OCI-LY3 (cell line): ENCODE results near the gene MACROD2.

ENCODE experiments used
- H2AFZ ChIP-seq: fragments of 200-600, 300-600 bp; shearing (Covaris generic); 2 replicates; pipeline ENCODE4 v1.6.0; 2014; ENCODE audit warnings: antibody characterized with exemption, low read depth, low read length
- H3K27ac ChIP-seq: fragments of 200-600, 300-600 bp; sonication (generic); 2 replicates; pipeline ENCODE4 v1.5.1; 2014; ENCODE audit warnings: mild to moderate bottlenecking, low read length, moderate library complexity, mixed read lengths
- H3K27me3 ChIP-seq: fragments of 200-600, 300-600 bp; sonication (generic); 2 replicates; pipeline ENCODE4 v1.6.1; 2014; ENCODE audit warnings: low read depth, low read length, mixed read lengths
- H3K36me3 ChIP-seq: fragments of 200-600, 300-600 bp; sonication (generic); replicated peaks from 2 replicates; pipeline ENCODE3; 2014; ENCODE audit warnings: low read depth, low read length, mixed read lengths
- H3K4me1 ChIP-seq: fragments of 300-600, 200-600 bp; sonication (generic); 2 replicates; pipeline ENCODE4 v1.6.1; 2014; ENCODE audit warnings: low read length, mixed read lengths
- H3K4me2 ChIP-seq: fragments of 200-600, 300-600 bp; sonication (generic); 2 replicates; pipeline ENCODE4 v1.6.1; 2014; ENCODE audit warnings: low read length, mixed read lengths
- H3K4me3 ChIP-seq: fragments of 300-600, 200-600 bp; sonication (generic); 2 replicates; pipeline ENCODE4 v1.5.1; 2014; ENCODE audit warnings: antibody characterized with exemption, mild to moderate bottlenecking, low read length, moderate library complexity
- H3K79me2 ChIP-seq: fragments of 300-600, 200-600 bp; shearing (Covaris generic); 2 replicates; pipeline ENCODE4 v1.6.1; 2014; ENCODE audit warnings: mild to moderate bottlenecking, low read length, mixed read lengths
- H3K9ac ChIP-seq: fragments of 300-600, 200-600 bp; shearing (Covaris generic); 2 replicates; pipeline ENCODE4 v1.6.0; 2014; ENCODE audit warnings: mild to moderate bottlenecking, low read length, moderate library complexity
- H3K9me3 ChIP-seq: fragments of 200-600, 300-600 bp; shearing (Covaris generic); 2 replicates; pipeline ENCODE4 v1.6.1; 2014; ENCODE audit warnings: low read length, mixed read lengths; ENCODE audit not compliant: insufficient read depth
- H4K20me1 ChIP-seq: fragments of 200-600, 300-600 bp; sonication (generic); 2 replicates; pipeline ENCODE4 v1.6.1; 2016; ENCODE audit warnings: low read length, mixed read lengths; ENCODE audit not compliant: insufficient read depth
- EZH2phosphoT487 ChIP-seq: fragments of 200-600 bp; shearing (Covaris generic); IDR thresholded peaks from 2 replicates; pipeline ENCODE4 v1.6.1; 2018; ENCODE audit warnings: antibody characterized with exemption, mixed run types, low read depth
- TF ChIP-seq, protein P1 (sequence below): fragments of 200-600, 300-600 bp; sonication (generic); IDR thresholded peaks from 2 replicates; pipeline ENCODE4 v1.5.1; 2014; ENCODE audit warnings: antibody characterized with exemption, low read length, low read depth

Gene MACROD2

DNA sequence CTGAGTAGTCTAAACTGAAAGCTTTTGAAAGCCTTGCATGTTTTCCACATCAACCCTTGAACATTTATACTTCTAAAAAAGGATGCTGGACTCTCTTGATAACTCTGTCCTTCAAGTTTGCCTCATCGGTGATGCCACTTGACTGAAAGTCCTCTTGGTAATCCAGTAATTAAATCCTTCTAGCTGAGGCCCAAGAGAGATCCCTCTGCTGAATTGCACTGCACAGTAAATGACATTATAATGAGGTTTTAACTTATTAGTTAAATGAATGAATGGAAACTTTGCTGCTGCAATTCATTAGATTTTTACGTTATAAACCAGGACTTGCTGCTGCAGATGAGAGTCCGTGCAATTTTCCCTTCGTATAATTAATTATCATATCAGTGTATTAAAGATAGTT is 706.0 kb downstream of the MACROD2 start:
- no peak overlapping the region for H3K4me3 ChIP-seq
- H4K20me1 ChIP-seq: no peaks in the 10 kb centered on the region
- H3K27me3 ChIP-seq: no peaks in the 10 kb centered on the region
- peak overlapping the region; percentile 90 for H3K4me2 ChIP-seq
- H3K36me3 ChIP-seq: no peaks in the 10 kb centered on the region
- no peaks in the 10 kb centered on the region for H3K79me2 ChIP-seq
- H3K9ac ChIP-seq: no peak overlapping the region
- H2AFZ ChIP-seq: no peak overlapping the region
- no peaks in the 10 kb centered on the region for H3K9me3 ChIP-seq
- H3K27ac ChIP-seq: no peak overlapping the region
- H3K4me1 ChIP-seq: peaks cover 25% of the 10 kb centered on the region
- TF ChIP-seq, protein P1, sequence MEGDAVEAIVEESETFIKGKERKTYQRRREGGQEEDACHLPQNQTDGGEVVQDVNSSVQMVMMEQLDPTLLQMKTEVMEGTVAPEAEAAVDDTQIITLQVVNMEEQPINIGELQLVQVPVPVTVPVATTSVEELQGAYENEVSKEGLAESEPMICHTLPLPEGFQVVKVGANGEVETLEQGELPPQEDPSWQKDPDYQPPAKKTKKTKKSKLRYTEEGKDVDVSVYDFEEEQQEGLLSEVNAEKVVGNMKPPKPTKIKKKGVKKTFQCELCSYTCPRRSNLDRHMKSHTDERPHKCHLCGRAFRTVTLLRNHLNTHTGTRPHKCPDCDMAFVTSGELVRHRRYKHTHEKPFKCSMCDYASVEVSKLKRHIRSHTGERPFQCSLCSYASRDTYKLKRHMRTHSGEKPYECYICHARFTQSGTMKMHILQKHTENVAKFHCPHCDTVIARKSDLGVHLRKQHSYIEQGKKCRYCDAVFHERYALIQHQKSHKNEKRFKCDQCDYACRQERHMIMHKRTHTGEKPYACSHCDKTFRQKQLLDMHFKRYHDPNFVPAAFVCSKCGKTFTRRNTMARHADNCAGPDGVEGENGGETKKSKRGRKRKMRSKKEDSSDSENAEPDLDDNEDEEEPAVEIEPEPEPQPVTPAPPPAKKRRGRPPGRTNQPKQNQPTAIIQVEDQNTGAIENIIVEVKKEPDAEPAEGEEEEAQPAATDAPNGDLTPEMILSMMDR: no peak
- no peak for TF ChIP-seq EZH2phosphoT487

DNA sequence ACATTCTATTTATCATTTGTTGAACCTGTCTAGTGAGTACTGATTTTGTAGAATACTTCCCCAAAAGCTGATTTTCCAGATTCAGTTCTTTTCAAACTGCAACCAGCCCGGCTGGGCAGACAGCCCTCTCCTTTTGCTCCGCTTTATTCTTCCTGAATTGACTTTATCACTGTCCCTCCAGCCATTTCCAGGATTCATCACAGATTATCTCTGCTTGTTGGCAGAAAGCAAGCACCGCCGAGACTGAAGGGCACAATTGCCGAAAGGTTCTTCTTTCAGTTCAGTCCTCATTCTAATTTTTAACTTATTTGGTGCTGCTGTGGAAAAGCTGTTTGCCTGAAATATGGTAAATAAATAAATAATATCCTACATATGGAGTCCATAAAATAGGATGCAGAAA is 711.2 kb downstream of the MACROD2 start:
- peaks cover 7% of the 10 kb centered on the region for H3K4me1 ChIP-seq
- no peaks in the 10 kb centered on the region for H4K20me1 ChIP-seq
- no peaks in the 10 kb centered on the region for H3K9me3 ChIP-seq
- peak overlapping the region; percentile 22; the same call in 1 of the 2 replicates for H3K4me2 ChIP-seq
- H3K27me3 ChIP-seq: no peaks in the 10 kb centered on the region
- H3K27ac ChIP-seq: no peak overlapping the region
- no peak overlapping the region for H3K9ac ChIP-seq
- TF ChIP-seq, protein P1: no peak
- no peak for TF ChIP-seq EZH2phosphoT487
- H2AFZ ChIP-seq: no peak overlapping the region
- no peak overlapping the region for H3K4me3 ChIP-seq
- H3K36me3 ChIP-seq: no peaks in the 10 kb centered on the region
- no peaks in the 10 kb centered on the region for H3K79me2 ChIP-seq

DNA sequence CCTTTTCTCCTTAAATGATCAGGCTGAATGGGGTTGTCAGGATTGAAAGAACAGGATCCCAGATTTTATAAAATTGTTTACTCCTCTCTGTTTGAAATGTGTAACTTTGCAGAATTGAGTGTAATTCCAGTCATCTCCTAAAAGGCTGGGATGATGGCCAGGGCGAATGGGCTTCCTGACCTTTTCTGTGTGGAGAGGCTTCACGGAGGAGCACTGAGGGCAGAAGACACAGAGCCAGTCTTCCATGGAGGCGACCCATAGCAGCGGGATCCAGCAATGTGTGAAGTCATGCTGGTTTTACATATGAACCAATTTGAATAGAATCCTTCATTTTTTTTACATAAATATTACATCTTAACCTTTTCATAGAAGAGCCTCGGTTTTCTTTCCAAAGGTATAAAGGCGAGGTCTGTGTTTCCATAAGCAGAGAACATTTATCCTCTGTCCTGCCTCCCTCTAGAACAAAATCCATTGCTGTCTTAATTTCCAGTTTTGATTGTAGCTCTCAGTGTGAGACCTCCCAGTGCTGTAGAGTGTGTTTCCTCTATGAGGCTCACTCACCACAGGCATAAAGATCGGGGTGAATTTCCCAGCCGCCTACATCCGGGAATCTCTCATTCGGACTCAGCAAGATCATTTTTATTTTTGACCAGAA is 711.8 kb downstream of the MACROD2 start:
- H3K9me3 ChIP-seq: no peaks in the 10 kb centered on the region
- no peaks in the 10 kb centered on the region for H3K36me3 ChIP-seq
- H4K20me1 ChIP-seq: no peaks in the 10 kb centered on the region
- no peak overlapping the region for H3K9ac ChIP-seq
- TF ChIP-seq EZH2phosphoT487: no peak
- TF ChIP-seq, protein P1: no peak
- no peaks in the 10 kb centered on the region for H3K27me3 ChIP-seq
- H3K4me3 ChIP-seq: no peak overlapping the region
- no peak overlapping the region for H2AFZ ChIP-seq
- H3K79me2 ChIP-seq: no peaks in the 10 kb centered on the region
- H3K27ac ChIP-seq: no peak overlapping the region
- peaks cover 4% of the 10 kb centered on the region; the same call in 1 of the 2 replicates for H3K4me1 ChIP-seq
- H3K4me2 ChIP-seq: no peak overlapping the region

- no peaks in the 10 kb centered on the region for H3K36me3 ChIP-seq
- H2AFZ ChIP-seq: no peak overlapping the region
- H3K27ac ChIP-seq: no peak overlapping the region
- H3K27me3 ChIP-seq: no peaks in the 10 kb centered on the region
- peaks cover 4% of the 10 kb centered on the region; the same call in 1 of the 2 replicates for H3K4me1 ChIP-seq
- H3K4me2 ChIP-seq: no peak overlapping the region
- no peak overlapping the region for H3K9ac ChIP-seq
- TF ChIP-seq, protein P1: no peak
- TF ChIP-seq EZH2phosphoT487: no peak
- H3K79me2 ChIP-seq: no peaks in the 10 kb centered on the region
- no peaks in the 10 kb centered on the region for H3K9me3 ChIP-seq
- no peaks in the 10 kb centered on the region for H4K20me1 ChIP-seq
- no peak overlapping the region for H3K4me3 ChIP-seq
Observed at GRCh38 chr20:14707865-14708596, 712.7 kb downstream of the MACROD2 start.
